HG02623 (cell line): Measurements from ENCODE around the gene MFSD6.
"Not testable (repeated sequence)": the region's sequence is repeated elsewhere in the genome, so short reads cannot be mapped to it uniquely, and the experiment has no call there.

Experiments
- ATAC-seq: cut with Tn5 transposase; IDR thresholded peaks from one replicate; pipeline ENCODE4 v1.9.1; 2021; ENCODE audit warnings: moderate library complexity; ENCODE audit not compliant: unreplicated experiment

Gene MFSD6

GRCh38 chr2:190405070-190405469 is 3.1 kb upstream of the MFSD6 start:
- no peak for ATAC-seq

- ATAC-seq, result no peak
Measured at GRCh38 chr2:190405995-190406394, 2.2 kb upstream of the MFSD6 start.

GRCh38 chr2:190406805-190407204 is 1.4 kb upstream of the MFSD6 start:
- ATAC-seq, result no peak

GRCh38 chr2:190407246-190407661 is 901 bp upstream of the MFSD6 start:
- no peak for ATAC-seq

- peak; percentile 56 for ATAC-seq
Measured at GRCh38 chr2:190408538-190409271, 550 bp downstream of the MFSD6 start.

- no peak for ATAC-seq
Measured at GRCh38 chr2:190409616-190410015, 1.5 kb downstream of the MFSD6 start.

- ATAC-seq, result no peak
Measured at GRCh38 chr2:190410166-190410565, 2.0 kb downstream of the MFSD6 start.

- no peak for ATAC-seq
Measured at GRCh38 chr2:190412966-190413365, 4.8 kb downstream of the MFSD6 start.

GRCh38 chr2:190413421-190413820 is 5.3 kb downstream of the MFSD6 start:
- ATAC-seq, result no peak

GRCh38 chr2:190415251-190415650 is 7.1 kb downstream of the MFSD6 start:
- ATAC-seq, result no peak

- ATAC-seq, result no peak
Measured at GRCh38 chr2:190415794-190416775, 7.9 kb downstream of the MFSD6 start.

GRCh38 chr2:190417045-190417842 is 9.1 kb downstream of the MFSD6 start:
- no peak for ATAC-seq

- no peak for ATAC-seq
Measured at GRCh38 chr2:190418727-190419126, 10.6 kb downstream of the MFSD6 start.

GRCh38 chr2:190420801-190421200 is 12.6 kb downstream of the MFSD6 start:
- ATAC-seq, result no peak

- no peak for ATAC-seq
Measured at GRCh38 chr2:190425221-190425866, 17.2 kb downstream of the MFSD6 start.

- ATAC-seq, result no peak
Measured at GRCh38 chr2:190425883-190426658, 17.9 kb downstream of the MFSD6 start.

GRCh38 chr2:190430866-190431265 is 22.7 kb downstream of the MFSD6 start:
- not testable (repeated sequence) for ATAC-seq

GRCh38 chr2:190431907-190432306 is 23.8 kb downstream of the MFSD6 start:
- no peak for ATAC-seq

GRCh38 chr2:190432567-190433231 is 24.5 kb downstream of the MFSD6 start:
- ATAC-seq, result no peak
